K562 (cell line): ENCODE measurements around the gene STK24. TPM values are rescaled to one million over a fixed set of nuclear protein-coding genes. Genes with fewer than 3 reads are reported as not detected.

Source experiments
- ATAC-seq: fragments of 200-7000 bp; cut with Tn5 transposase; 3 replicates; pipeline ENCODE4 v1.9.1; 2020; ENCODE audit warnings: moderate library complexity
- BruUV-seq: library from RNA; stranded (reverse); fragments of 400-500 nt; replicated peaks from 2 replicates; lab custom pipeline; 2021; lab: Mats Ljungman, UMichigan
- CTCF ChIA-PET: fragments of 300-600 bp; formaldehyde crosslinking; extraction: SDS; loops from one replicate; lab custom pipeline; 2021; ENCODE audit warnings: low intra/inter-chr PET ratio; lab: Yijun Ruan, JAX
- POLR2A ChIA-PET: fragments of 300-600, 350-650 bp; sonication (Branson Sonifier 250); formaldehyde crosslinking; extraction: SDS; loops from one replicate; lab custom pipeline; 2021; ENCODE audit warnings: antibody characterized with exemption, inconsistent platforms; lab: Yijun Ruan, JAX
- DNase-seq, 4 experiments: peaks; one replicate each; pipeline versions ENCODE4 v3.0.0 to v3.0.0-alpha.2; 2011 to 2018; ENCODE audit warnings: low spot score in 3 of 4, mixed read lengths in 3 of 4; ENCODE audit errors: extremely low read depth in 1 of 4
- FAIRE-seq: peaks from 2 replicates; lab custom pipeline; 2011; peaks lifted over from hg19 to GRCh38; lab: Jason Lieb, UNC
- H2AFZ ChIP-seq: 2 replicates; pipeline ENCODE4 v1.6.0; 2011; ENCODE audit warnings: low read depth, low read length, control low read depth, inconsistent platforms
- H3K27ac ChIP-seq: fragments of 200-600 bp; 3 replicates; pipeline ENCODE4 v1.8.0; 2011; ENCODE audit warnings: low read depth, mild to moderate bottlenecking, control low read depth, inconsistent platforms, low read length, moderate library complexity, mixed read lengths; ENCODE audit errors: extremely low read depth
- H3K27me3 ChIP-seq, 2 experiments: fragments of 300-600 bp in 1 of 2; 2 replicates in 1 of 2; 3 replicates in 1 of 2; pipeline versions ENCODE4 v1.6.0 to v1.8.0; 2011; ENCODE audit warnings: inconsistent platforms in 2 of 2, low read length in 2 of 2, mild to moderate bottlenecking in 1 of 2, mixed read lengths in 1 of 2, moderate library complexity in 1 of 2; ENCODE audit not compliant: control insufficient read depth in 2 of 2, insufficient read depth in 2 of 2
- H3K36me3 ChIP-seq: fragments of 300-600 bp; 3 replicates; pipeline ENCODE4 v1.8.0; 2011; ENCODE audit warnings: mild to moderate bottlenecking, low read length, inconsistent platforms; ENCODE audit not compliant: control insufficient read depth, insufficient read depth
- H3K4me1 ChIP-seq, 2 experiments: fragments of 200-600 bp in 1 of 2; replicated peaks in 1 of 2; 2 replicates in 1 of 2; 3 replicates in 1 of 2; pipeline versions ENCODE4 v1.5.1 to v1.8.0; 2011; ENCODE audit warnings: inconsistent platforms in 2 of 2, low read length in 2 of 2, mild to moderate bottlenecking in 1 of 2, mixed read lengths in 1 of 2, moderate library complexity in 1 of 2; ENCODE audit not compliant: control insufficient read depth in 2 of 2, insufficient read depth in 2 of 2
- H3K4me2 ChIP-seq: 2 replicates; pipeline ENCODE4 v1.6.1; 2011; ENCODE audit warnings: low read length, control low read depth, inconsistent platforms, mixed read lengths; ENCODE audit not compliant: insufficient read depth
- H3K4me3 ChIP-seq: fragments of 200-600 bp; sonication (generic), shearing (Covaris generic); 2 replicates; pipeline ENCODE4 v1.5.1; 2016; ENCODE audit warnings: control low read depth, inconsistent platforms
- H3K79me2 ChIP-seq: fragments of 200-600 bp; 3 replicates; pipeline ENCODE4 v1.8.0; 2011; ENCODE audit warnings: low read length, inconsistent platforms; ENCODE audit not compliant: control insufficient read depth, insufficient read depth
- H3K9ac ChIP-seq, 2 experiments: 2 replicates each; pipeline versions ENCODE4 v1.6.0 to v1.6.1; 2011; ENCODE audit warnings: low read depth in 2 of 2, low read length in 2 of 2, control low read depth in 1 of 2, inconsistent platforms in 1 of 2, mild to moderate bottlenecking in 1 of 2, mixed read lengths in 1 of 2; ENCODE audit not compliant: insufficient read depth in 1 of 2
- H3K9me1 ChIP-seq: one replicate; pipeline ENCODE4 v1.6.0; 2011; ENCODE audit warnings: inconsistent platforms, mild to moderate bottlenecking, low read length, moderate library complexity; ENCODE audit not compliant: control insufficient read depth, insufficient read depth
- H3K9me3 ChIP-seq: replicated peaks from 2 replicates; pipeline ENCODE4 v1.5.1; 2011; ENCODE audit warnings: low read depth, low read length, inconsistent platforms; ENCODE audit not compliant: control insufficient read depth, insufficient read depth
- H4K20me1 ChIP-seq: replicated peaks from 2 replicates; pipeline ENCODE4 v1.6.1; 2011; ENCODE audit warnings: low read length, inconsistent platforms, mixed read lengths; ENCODE audit not compliant: control insufficient read depth, insufficient read depth
- CTCF ChIP-seq, 3 experiments: IDR thresholded peaks in 2 of 3; conservative IDR thresholded peaks in 1 of 3; 2 replicates each; pipeline ENCODE4 v1.5.1; 2011 to 2012; ENCODE audit warnings: low read length in 3 of 3, mild to moderate bottlenecking in 3 of 3, control low read depth in 2 of 3, improper control_type of control experiment in 1 of 3, inconsistent platforms in 1 of 3, low read depth in 1 of 3, mixed read lengths in 1 of 3, moderate library complexity in 1 of 3; ENCODE audit not compliant: insufficient read depth in 2 of 3
- DEAF1 ChIP-seq: fragments of 450-650 bp; formaldehyde crosslinking; IDR thresholded peaks from 2 replicates; pipeline ENCODE4 v1.4.0; 2020; ENCODE audit warnings: mild to moderate bottlenecking, moderate library complexity
- ELF4 ChIP-seq: fragments of 450-650 bp; formaldehyde crosslinking; IDR thresholded peaks from 2 replicates; pipeline ENCODE4 v1.4.0; 2022; ENCODE audit warnings: missing genetic modification characterization
- HIVEP1 ChIP-seq: fragments of 250-450 bp; sonication (Bioruptor Pico); IDR thresholded peaks from 2 replicates; pipeline ENCODE4 v1.4.0; 2020; ENCODE audit warnings: mild to moderate bottlenecking
- RB1 ChIP-seq: fragments of 450-650 bp; IDR thresholded peaks from 2 replicates; pipeline ENCODE4 v1.6.1; 2017; ENCODE audit warnings: low read depth, mild to moderate bottlenecking
- TFAP4 ChIP-seq: sonication (generic); formaldehyde crosslinking; IDR thresholded peaks from 2 replicates; pipeline ENCODE4 v1.8.0; 2022; ENCODE audit warnings: missing genetic modification reagents, mild to moderate bottlenecking, moderate library complexity, borderline replicate concordance
- THAP12 ChIP-seq: fragments of 250-450 bp; sonication (Bioruptor Pico); IDR thresholded peaks from 2 replicates; pipeline ENCODE4 v1.9.0; 2021; ENCODE audit warnings: mild to moderate bottlenecking, inconsistent platforms
- ZBTB12 ChIP-seq: fragments of 250-450 bp; sonication (Bioruptor Pico); IDR thresholded peaks from 2 replicates; pipeline ENCODE4 v1.4.0; 2020
- WGBS: fragments of 100-300 bp; shearing (Covaris generic); methylation state at CpG from one replicate; pipeline ENCODE4 v1.1.6; 2016; ENCODE audit warnings: low coverage, mixed read lengths; ENCODE audit not compliant: insufficient coverage; ENCODE audit errors: missing lambda C conversion rate; 5-methylcytosine and 5-hydroxymethylcytosine counted together
- in situ Hi-C: fragments of 300-500 bp; cut with MboI; formaldehyde crosslinking; loops from 4 replicates; pipeline ENCODE4 v1.15.0; 2018; ENCODE audit warnings: inconsistent platforms, mixed read lengths
- intact Hi-C: fragments of 100-400 bp; cut with micrococcal nuclease; formaldehyde crosslinking; loops from 2 replicates; pipeline ENCODE4 v1.14.2; 2022
- polyA plus RNA-seq, 8 experiments: library from polyadenylated mRNA; depleted of rRNA in 4 of 8; stranded (reverse) in 5 of 8; unstranded in 3 of 8; fragments of >200 nt; fragmentation: Nextera tagmentation in 2 of 8; fragmentation: Illumina TruSeq in 1 of 8; extraction: Ambion mirVana in 2 of 8; extraction: Trizol in 1 of 8; gene quantifications; 2 replicates each; pipeline versions ENCODE4 v1.2.1 to v1.2.3, GENCODE V29; 2011 to 2014; ENCODE audit warnings: inconsistent platforms in 1 of 8, missing spikeins in 1 of 8
- total RNA-seq, 7 experiments: library from RNA; depleted of rRNA in 6 of 7; stranded (reverse); fragments of >200 nt in 6 of 7; fragmentation: Illumina TruSeq in 2 of 7; extraction: Trizol in 2 of 7; gene quantifications; 2 replicates each; pipeline versions ENCODE4 v1.2.1 to v1.2.3, GENCODE V29; 2011 to 2021; ENCODE audit warnings: low replicate concordance in 1 of 7

STK24 gene
- total and polyA plus RNA-seq, 9 of the 15 experiments (the other 6 are each of a cell fraction or from before 2014, with no cell fraction given), result 3.8 to 78.4 (median 28.2) TPM

GRCh38 chr13:98445340-98446233, 131.3 kb downstream of the STK24 start:
- Histone ChIP-seq H3K9me1 (no peaks in the 10 kb centered on the region), H3K9ac (no peak overlapping the region), H3K79me2 (no peaks in the 10 kb centered on the region), H3K4me1 (peaks cover 0 to 11% of the 10 kb centered on the region in 2 experiments; a peak in 2 of 5 replicates), H3K27me3 (peaks cover 6 to 38% of the 10 kb centered on the region in 2 experiments), H3K9me3 (no peaks in the 10 kb centered on the region), H4K20me1 (no peaks in the 10 kb centered on the region; the same call in 1 of the 2 replicates), H3K4me2 (peak overlapping the region; percentile 46; the same call in 1 of the 2 replicates), H3K36me3 (no peaks in the 10 kb centered on the region), H3K4me3 (no peak overlapping the region), H3K27ac (no peak overlapping the region), H2AFZ (no peak overlapping the region)
- ATAC-seq (peak; percentile 96), DNase-seq (peak; percentile 71 to 84 (median 80)), FAIRE-seq (no peak)
- POLR2A ChIA-PET, result interaction anchor here (0.8 kb wide), 1 partner anchor 208 kb away, joined by 5 read pairs; no protein-coding TSS in a partner anchor
- 8% methylated on average over 10 of the region's 18 CpGs for WGBS
- intact Hi-C loops, result loop anchor here (1.0 to 5.0 kb wide), 4 partner anchors 152 to 397 kb away; no protein-coding TSS in a partner anchor
- in situ Hi-C loops, result loop anchor here (5.0 kb wide), 1 partner anchor 212 kb away; no protein-coding TSS in a partner anchor
- BruUV-seq, result no TSS peak
- CTCF ChIA-PET, result interaction anchor here (1.3 to 2.1 kb wide), 3 partner anchors 206 to 228 kb away, joined by 4 to 11 read pairs (median 5); no protein-coding TSS in a partner anchor
- TF ChIP-seq CTCF (IDR thresholded peaks at IDR 0.05 in 2 of 3, conservative IDR thresholded peaks at IDR 0.05 in 1 of 3; ENCODE audit: insufficient read depth in 2 of 3, low read depth in 1 of 3, low read length in 3 of 3) (peak; percentile 83 to 84 (median 84)), HIVEP1 (CRISPR knock-in tag) (no peak), THAP12 (CRISPR knock-in tag) (0 out of 2 replicates have a peak, but pooled peaks have one; percentile 7), RB1 (peak; percentile 50; the same call in 1 of the 2 replicates), ZBTB12 (CRISPR knock-in tag) (no peak), DEAF1 (CRISPR knock-in tag) (peak; percentile 69), TFAP4 (CRISPR knock-in tag) (peak; percentile 31; the same call in 1 of the 2 replicates), ELF4 (CRISPR knock-in tag) (no peak)
